ENCODE results near the gene KCNJ18.
"Not testable (repeated sequence)": the region's sequence is repeated elsewhere in the genome, so short reads cannot be mapped to it uniquely, and the experiment has no call there.

DNA sequence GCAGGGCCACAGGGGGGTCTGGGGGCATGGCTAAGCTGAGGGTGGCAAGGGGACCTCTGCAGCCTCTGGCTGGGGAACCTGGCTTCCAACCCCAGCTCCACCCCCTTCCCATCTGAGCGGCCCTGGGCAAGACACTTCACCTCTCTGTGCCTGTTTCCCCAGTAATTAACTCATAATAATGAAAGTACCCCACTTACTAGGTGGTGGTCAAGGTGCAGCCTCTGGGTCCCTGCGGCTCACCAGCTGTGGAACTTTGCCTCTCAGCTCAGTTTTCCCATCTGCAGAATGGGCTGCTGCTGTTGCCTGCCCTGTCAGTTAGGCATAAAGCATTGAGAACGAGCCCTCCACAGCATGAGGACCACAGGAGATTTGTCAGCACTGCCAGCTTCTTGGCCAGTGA, 51.8 kb downstream of the KCNJ18 start:
- TF ChIP-seq POLR2A (IDR thresholded peaks at IDR 0.05; ENCODE audit: low read length); GATA1 (IDR thresholded peaks at IDR 0.05; ENCODE audit: low read depth, low read length): not testable (repeated sequence)
